ENCODE results near the gene CPTP.

- no peak for TF ChIP-seq YY1 (IDR thresholded peaks at IDR 0.05; ENCODE audit: insufficient read depth, insufficient read length)
- no peak for TF ChIP-seq ZNF274 (IDR thresholded peaks at IDR 0.05; ENCODE audit: low read depth, low read length)
Measured at GRCh38 chr1:1342584-1343115, 18.0 kb downstream of the CPTP start.
